OCI-LY3 (cell line): ENCODE results near the gene NAV1.

Experiments used
- H2AFZ ChIP-seq: fragments of 200-600, 300-600 bp; shearing (Covaris generic); 2 replicates; pipeline ENCODE4 v1.6.0; 2014; ENCODE audit warnings: antibody characterized with exemption, low read depth, low read length
- H3K27ac ChIP-seq: fragments of 200-600, 300-600 bp; sonication (generic); 2 replicates; pipeline ENCODE4 v1.5.1; 2014; ENCODE audit warnings: mild to moderate bottlenecking, low read length, moderate library complexity, mixed read lengths
- H3K27me3 ChIP-seq: fragments of 200-600, 300-600 bp; sonication (generic); 2 replicates; pipeline ENCODE4 v1.6.1; 2014; ENCODE audit warnings: low read depth, low read length, mixed read lengths
- H3K36me3 ChIP-seq: fragments of 200-600, 300-600 bp; sonication (generic); replicated peaks from 2 replicates; pipeline ENCODE3; 2014; ENCODE audit warnings: low read depth, low read length, mixed read lengths
- H3K4me1 ChIP-seq: fragments of 300-600, 200-600 bp; sonication (generic); 2 replicates; pipeline ENCODE4 v1.6.1; 2014; ENCODE audit warnings: low read length, mixed read lengths
- H3K4me2 ChIP-seq: fragments of 200-600, 300-600 bp; sonication (generic); 2 replicates; pipeline ENCODE4 v1.6.1; 2014; ENCODE audit warnings: low read length, mixed read lengths
- H3K4me3 ChIP-seq: fragments of 300-600, 200-600 bp; sonication (generic); 2 replicates; pipeline ENCODE4 v1.5.1; 2014; ENCODE audit warnings: antibody characterized with exemption, mild to moderate bottlenecking, low read length, moderate library complexity
- H3K79me2 ChIP-seq: fragments of 300-600, 200-600 bp; shearing (Covaris generic); 2 replicates; pipeline ENCODE4 v1.6.1; 2014; ENCODE audit warnings: mild to moderate bottlenecking, low read length, mixed read lengths
- H3K9ac ChIP-seq: fragments of 300-600, 200-600 bp; shearing (Covaris generic); 2 replicates; pipeline ENCODE4 v1.6.0; 2014; ENCODE audit warnings: mild to moderate bottlenecking, low read length, moderate library complexity
- H3K9me3 ChIP-seq: fragments of 200-600, 300-600 bp; shearing (Covaris generic); 2 replicates; pipeline ENCODE4 v1.6.1; 2014; ENCODE audit warnings: low read length, mixed read lengths; ENCODE audit not compliant: insufficient read depth
- H4K20me1 ChIP-seq: fragments of 200-600, 300-600 bp; sonication (generic); 2 replicates; pipeline ENCODE4 v1.6.1; 2016; ENCODE audit warnings: low read length, mixed read lengths; ENCODE audit not compliant: insufficient read depth
- EZH2phosphoT487 ChIP-seq: fragments of 200-600 bp; shearing (Covaris generic); IDR thresholded peaks from 2 replicates; pipeline ENCODE4 v1.6.1; 2018; ENCODE audit warnings: antibody characterized with exemption, mixed run types, low read depth
- TF ChIP-seq, protein P1 (sequence below): fragments of 200-600, 300-600 bp; sonication (generic); IDR thresholded peaks from 2 replicates; pipeline ENCODE4 v1.5.1; 2014; ENCODE audit warnings: antibody characterized with exemption, low read length, low read depth

NAV1 gene

GRCh38 chr1:201501812-201502510, 37.0 kb upstream of the NAV1 start:
- H3K9me3 ChIP-seq = no peaks in the 10 kb centered on the region
- H4K20me1 ChIP-seq = peaks cover 31% of the 10 kb centered on the region
- H3K79me2 ChIP-seq = peaks cover 78% of the 10 kb centered on the region
- H3K4me1 ChIP-seq = peaks cover 13% of the 10 kb centered on the region
- TF ChIP-seq, protein P1, sequence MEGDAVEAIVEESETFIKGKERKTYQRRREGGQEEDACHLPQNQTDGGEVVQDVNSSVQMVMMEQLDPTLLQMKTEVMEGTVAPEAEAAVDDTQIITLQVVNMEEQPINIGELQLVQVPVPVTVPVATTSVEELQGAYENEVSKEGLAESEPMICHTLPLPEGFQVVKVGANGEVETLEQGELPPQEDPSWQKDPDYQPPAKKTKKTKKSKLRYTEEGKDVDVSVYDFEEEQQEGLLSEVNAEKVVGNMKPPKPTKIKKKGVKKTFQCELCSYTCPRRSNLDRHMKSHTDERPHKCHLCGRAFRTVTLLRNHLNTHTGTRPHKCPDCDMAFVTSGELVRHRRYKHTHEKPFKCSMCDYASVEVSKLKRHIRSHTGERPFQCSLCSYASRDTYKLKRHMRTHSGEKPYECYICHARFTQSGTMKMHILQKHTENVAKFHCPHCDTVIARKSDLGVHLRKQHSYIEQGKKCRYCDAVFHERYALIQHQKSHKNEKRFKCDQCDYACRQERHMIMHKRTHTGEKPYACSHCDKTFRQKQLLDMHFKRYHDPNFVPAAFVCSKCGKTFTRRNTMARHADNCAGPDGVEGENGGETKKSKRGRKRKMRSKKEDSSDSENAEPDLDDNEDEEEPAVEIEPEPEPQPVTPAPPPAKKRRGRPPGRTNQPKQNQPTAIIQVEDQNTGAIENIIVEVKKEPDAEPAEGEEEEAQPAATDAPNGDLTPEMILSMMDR = no peak
- TF ChIP-seq EZH2phosphoT487 = no peak
- H3K4me3 ChIP-seq = no peak overlapping the region
- no peak overlapping the region for H2AFZ ChIP-seq
- H3K9ac ChIP-seq = no peak overlapping the region
- peaks cover 26% of the 10 kb centered on the region for H3K36me3 ChIP-seq
- no peak overlapping the region for H3K4me2 ChIP-seq
- H3K27me3 ChIP-seq = no peaks in the 10 kb centered on the region
- no peak overlapping the region for H3K27ac ChIP-seq

DNA sequence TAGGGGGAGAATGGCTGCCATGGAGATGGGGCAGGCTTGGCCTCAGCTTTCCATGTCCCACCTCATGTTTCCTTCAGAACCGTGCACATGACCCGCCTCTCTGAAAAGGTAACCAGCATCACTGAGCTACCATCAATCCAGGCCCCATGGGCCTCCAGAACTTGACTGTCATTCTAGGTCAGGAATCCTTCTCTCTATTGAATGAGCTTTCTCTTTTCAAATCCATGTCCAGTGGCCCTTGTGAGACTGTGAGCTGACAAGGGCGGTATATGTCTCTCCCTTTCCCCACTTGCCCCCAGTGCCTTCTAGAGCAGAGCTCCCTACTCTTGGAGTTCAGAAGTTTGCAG, 36.4 kb upstream of the NAV1 start:
- peaks cover 80% of the 10 kb centered on the region for H3K79me2 ChIP-seq
- peaks cover 31% of the 10 kb centered on the region for H4K20me1 ChIP-seq
- TF ChIP-seq, protein P1 = no peak
- TF ChIP-seq EZH2phosphoT487 = no peak
- H3K4me3 ChIP-seq = no peak overlapping the region
- H3K4me2 ChIP-seq = no peak overlapping the region
- no peaks in the 10 kb centered on the region for H3K27me3 ChIP-seq
- H2AFZ ChIP-seq = no peak overlapping the region
- peaks cover 14% of the 10 kb centered on the region for H3K4me1 ChIP-seq
- H3K9me3 ChIP-seq = no peaks in the 10 kb centered on the region
- peaks cover 26% of the 10 kb centered on the region for H3K36me3 ChIP-seq
- H3K9ac ChIP-seq = no peak overlapping the region
- H3K27ac ChIP-seq = no peak overlapping the region

DNA sequence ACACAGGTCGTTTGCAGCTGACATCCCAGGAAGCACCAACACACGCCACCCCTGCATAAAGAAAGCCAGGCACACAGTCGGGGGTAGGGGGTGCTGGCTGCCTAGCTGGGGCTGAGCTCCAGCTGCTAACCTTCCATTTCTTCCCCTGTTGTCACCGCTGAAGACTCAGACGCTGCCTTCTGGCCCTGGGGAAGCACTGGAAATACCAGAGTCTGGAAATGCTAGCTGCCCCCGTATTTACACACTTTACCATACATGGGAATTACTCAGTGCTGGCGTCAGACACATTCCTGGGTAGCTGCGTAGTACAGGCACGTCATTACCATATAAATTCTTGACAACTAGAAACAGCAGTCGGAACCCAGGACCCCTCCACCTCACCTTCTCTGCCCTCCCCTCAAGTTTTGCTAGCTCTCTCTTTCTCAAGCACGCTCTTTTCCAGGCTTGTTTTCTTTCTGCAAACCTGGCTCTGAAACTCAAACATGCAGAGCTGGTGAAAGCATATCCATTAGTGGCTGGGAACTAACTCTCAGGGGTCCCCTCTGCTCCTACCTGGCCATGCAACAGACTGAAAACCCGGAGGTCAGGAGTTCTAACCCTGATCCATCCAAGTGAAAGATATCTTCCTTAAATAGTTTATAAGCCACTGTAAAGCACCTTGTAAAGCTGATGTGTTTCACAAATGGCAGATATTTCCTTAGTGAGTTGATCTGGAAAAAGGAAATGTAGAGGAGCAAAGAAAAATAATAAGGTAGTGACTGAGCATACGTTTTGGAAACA, 35.3 kb upstream of the NAV1 start:
- no peak overlapping the region for H3K9ac ChIP-seq
- peaks cover 25% of the 10 kb centered on the region for H3K4me1 ChIP-seq
- H3K4me3 ChIP-seq = no peak overlapping the region
- no peaks in the 10 kb centered on the region for H3K27me3 ChIP-seq
- peaks cover 79% of the 10 kb centered on the region for H3K79me2 ChIP-seq
- H3K4me2 ChIP-seq = no peak overlapping the region
- H3K36me3 ChIP-seq = peaks cover 21% of the 10 kb centered on the region
- H3K27ac ChIP-seq = no peak overlapping the region
- H3K9me3 ChIP-seq = no peaks in the 10 kb centered on the region
- no peak overlapping the region for H2AFZ ChIP-seq
- H4K20me1 ChIP-seq = peaks cover 29% of the 10 kb centered on the region
- TF ChIP-seq, protein P1 = no peak
- no peak for TF ChIP-seq EZH2phosphoT487

DNA sequence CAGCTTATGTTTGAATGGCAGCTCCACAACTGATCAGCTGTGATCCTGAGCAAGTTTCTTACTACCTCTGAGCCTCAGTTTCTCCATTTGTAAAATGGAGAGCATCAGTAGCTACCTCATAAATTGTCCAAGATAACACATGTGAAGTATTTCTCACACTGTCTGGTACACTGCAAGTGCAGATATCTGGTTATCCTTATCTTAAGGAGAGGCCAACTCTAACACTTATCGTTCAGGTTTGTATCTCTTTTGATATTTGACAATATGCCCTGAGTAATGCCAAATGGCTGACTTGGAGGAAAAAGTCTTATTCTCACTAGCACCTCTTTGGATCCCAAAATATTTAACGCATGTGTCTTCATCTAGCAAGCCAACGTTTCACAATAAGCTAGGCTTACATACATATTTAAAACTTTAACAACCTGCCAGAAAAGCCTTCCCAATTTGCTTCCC, 34.7 kb upstream of the NAV1 start:
- Histone ChIP-seq H3K4me2 (no peak overlapping the region), H3K9me3 (no peaks in the 10 kb centered on the region)

More for the DNA sequence above, 34.7 kb upstream of the NAV1 start:
- Histone ChIP-seq H3K36me3 (peaks cover 26% of the 10 kb centered on the region), H4K20me1 (peaks cover 23% of the 10 kb centered on the region), H3K4me1 (peaks cover 31% of the 10 kb centered on the region), H2AFZ (no peak overlapping the region), H3K9ac (no peak overlapping the region), H3K27me3 (no peaks in the 10 kb centered on the region), H3K4me3 (no peak overlapping the region), H3K79me2 (peaks cover 73% of the 10 kb centered on the region), H3K27ac (no peak overlapping the region)
- TF ChIP-seq, protein P1 = no peak
- no peak for TF ChIP-seq EZH2phosphoT487
